GM12878 (cell line): ENCODE measurements around the gene PLEKHF1. TPM values are rescaled to one million over a fixed set of nuclear protein-coding genes. Genes with fewer than 3 reads are reported as not detected.

Source experiments
- ATAC-seq: fragments of 200-7000 bp; cut with Tn5 transposase; 3 replicates; pipeline ENCODE4 v1.9.1; 2020; ENCODE audit warnings: mild to moderate bottlenecking, moderate library complexity
- BruUV-seq: library from RNA; stranded (reverse); fragments of 400-500 nt; replicated peaks from 2 replicates; lab custom pipeline; 2021; lab: Mats Ljungman, UMichigan
- CTCF ChIA-PET: fragments of 300-600 bp; sonication (Branson Sonifier 250); formaldehyde crosslinking; extraction: SDS; loops from one replicate; lab custom pipeline; 2021; ENCODE audit warnings: inconsistent platforms; lab: Yijun Ruan, JAX
- POLR2A ChIA-PET: fragments of 350-600 bp; formaldehyde crosslinking; extraction: SDS; loops from one replicate; lab custom pipeline; 2021; ENCODE audit warnings: inconsistent platforms; lab: Charles Lee
- RAD21 ChIA-PET: fragments of 300-600 bp; sonication (Branson Sonifier 250); formaldehyde crosslinking; loops from one replicate; lab custom pipeline; 2023; ENCODE audit warnings: antibody characterized with exemption; ENCODE audit not compliant: unreplicated experiment; lab: Charles Lee
- SMC1A ChIA-PET: fragments of 300-600 bp; sonication (Branson Sonifier 250); formaldehyde crosslinking; loops from one replicate; lab custom pipeline; 2023; ENCODE audit not compliant: unreplicated experiment, uncharacterized antibody; lab: Charles Lee
- DNase-seq: peaks from one replicate; pipeline ENCODE4 v3.0.0-alpha.2; 2011; ENCODE audit warnings: low read depth, low spot score
- FAIRE-seq: peaks from 3 replicates; lab custom pipeline; 2011; peaks lifted over from hg19 to GRCh38; lab: Jason Lieb, UNC
- H2AFZ ChIP-seq: 2 replicates; pipeline ENCODE4 v1.6.0; 2011; ENCODE audit warnings: low read depth, low read length, control low read depth; ENCODE audit not compliant: control insufficient read depth
- H3K27ac ChIP-seq: 2 replicates; pipeline ENCODE4 v1.5.1; 2011; ENCODE audit warnings: control low read depth; ENCODE audit not compliant: control insufficient read depth, insufficient read depth
- H3K27me3 ChIP-seq, 2 experiments: replicated peaks in 1 of 2; 2 replicates each; pipeline versions ENCODE4 v1.6.0 to v1.6.1; 2011; ENCODE audit warnings: low read length in 1 of 2; ENCODE audit not compliant: control insufficient read depth in 2 of 2, insufficient read depth in 2 of 2
- H3K36me3 ChIP-seq, 2 experiments: 2 replicates each; pipeline ENCODE4 v1.5.1; 2011; ENCODE audit warnings: low read length in 1 of 2; ENCODE audit not compliant: control insufficient read depth in 2 of 2, insufficient read depth in 2 of 2
- H3K4me1 ChIP-seq: 2 replicates; pipeline ENCODE4 v1.6.1; 2011; ENCODE audit warnings: mild to moderate bottlenecking, low read length, moderate library complexity, mixed read lengths; ENCODE audit not compliant: control insufficient read depth, insufficient read depth
- H3K4me2 ChIP-seq: 2 replicates; pipeline ENCODE4 v1.6.0; 2011; ENCODE audit warnings: control low read depth; ENCODE audit not compliant: control insufficient read depth, insufficient read depth
- H3K4me3 ChIP-seq: fragments of 200-600 bp; sonication (generic); 2 replicates; pipeline ENCODE4 v1.5.1; 2016
- H3K79me2 ChIP-seq: 2 replicates; pipeline ENCODE4 v1.6.0; 2011; ENCODE audit warnings: low read length; ENCODE audit not compliant: control insufficient read depth, insufficient read depth
- H3K9ac ChIP-seq: 2 replicates; pipeline ENCODE4 v1.8.0; 2011; ENCODE audit warnings: low read length, control low read depth, mixed read lengths; ENCODE audit not compliant: control insufficient read depth, insufficient read depth
- H3K9me3 ChIP-seq: replicated peaks from 3 replicates; pipeline ENCODE4 v1.5.1; 2011; ENCODE audit warnings: mild to moderate bottlenecking, low read length; ENCODE audit not compliant: control insufficient read depth, insufficient read depth
- H4K20me1 ChIP-seq: 2 replicates; pipeline ENCODE4 v1.6.0; 2011; ENCODE audit not compliant: control insufficient read depth, insufficient read depth
- ESRRA ChIP-seq: IDR thresholded peaks from 2 replicates; pipeline ENCODE4 v1.6.1; 2012; ENCODE audit warnings: mild to moderate bottlenecking, low read length, improper control_type of control experiment
- FOXK2 ChIP-seq: fragments of 450-650 bp; IDR thresholded peaks from 2 replicates; pipeline ENCODE4 v1.6.1; 2017; ENCODE audit warnings: mild to moderate bottlenecking, moderate library complexity
- IRF4 ChIP-seq: IDR thresholded peaks from 2 replicates; pipeline ENCODE4 v1.6.1; 2011; ENCODE audit warnings: low read depth, low read length
- IRF5 ChIP-seq: fragments of 450-650 bp; IDR thresholded peaks from 2 replicates; pipeline ENCODE4 v1.6.1; 2017; ENCODE audit warnings: borderline replicate concordance
- JUNB ChIP-seq: IDR thresholded peaks from 2 replicates; pipeline ENCODE4 v1.6.1; 2016; ENCODE audit warnings: antibody characterized with exemption, mild to moderate bottlenecking
- MYC ChIP-seq: IDR thresholded peaks from 2 replicates; pipeline ENCODE4 v1.6.1; 2011; ENCODE audit warnings: mild to moderate bottlenecking, low read length, moderate library complexity, inconsistent platforms; ENCODE audit not compliant: insufficient read depth, insufficient replicate concordance, insufficient read length, severe bottlenecking
- PBX3 ChIP-seq: IDR thresholded peaks from 2 replicates; pipeline ENCODE4 v1.6.1; 2011; ENCODE audit warnings: mild to moderate bottlenecking, low read depth, low read length, moderate library complexity; ENCODE audit not compliant: insufficient replicate concordance
- PML ChIP-seq: IDR thresholded peaks from 2 replicates; pipeline ENCODE4 v1.6.1; 2012; ENCODE audit warnings: low read length, inconsistent platforms
- POLR2AphosphoS2 ChIP-seq: IDR thresholded peaks from 2 replicates; pipeline ENCODE4 v1.6.1; 2011; ENCODE audit warnings: low read depth, mild to moderate bottlenecking, low read length, improper control_type of control experiment, moderate library complexity
- RBBP5 ChIP-seq: fragments of 200-600 bp; sonication (generic); conservative IDR thresholded peaks from 2 replicates; pipeline ENCODE4 v1.6.1; 2016
- SRF ChIP-seq, 2 experiments: IDR thresholded peaks; 2 replicates each; pipeline ENCODE4 v1.6.1; 2011; ENCODE audit warnings: low read depth in 2 of 2, low read length in 2 of 2, mild to moderate bottlenecking in 1 of 2, moderate library complexity in 1 of 2
- YBX1 ChIP-seq: fragments of 450-650 bp; IDR thresholded peaks from 2 replicates; pipeline ENCODE4 v1.6.1; 2016; ENCODE audit warnings: antibody characterized with exemption
- WGBS: methylation state at CpG from one replicate; pipeline ENCODE4 v1.1.6; 2016; ENCODE audit warnings: low lambda C conversion rate; ENCODE audit not compliant: insufficient replicate concordance, insufficient coverage; ENCODE audit errors: missing lambda C conversion rate; 5-methylcytosine and 5-hydroxymethylcytosine counted together
- in situ Hi-C: fragments of 300-500 bp; cut with MboI; formaldehyde crosslinking; loops from 9 replicates; pipeline ENCODE4 v1.14.3; 2018; ENCODE audit warnings: mixed read lengths
- intact Hi-C: fragments of 100-400 bp; cut with micrococcal nuclease; formaldehyde crosslinking; loops from one replicate; pipeline ENCODE4 v1.14.2; 2022; ENCODE audit not compliant: unreplicated experiment
- polyA plus RNA-seq, 11 experiments: library from polyadenylated mRNA; depleted of rRNA in 4 of 11; unstranded in 6 of 11; stranded (reverse) in 5 of 11; fragments of >200 nt; fragmentation: Nextera tagmentation in 4 of 11; fragmentation: Illumina TruSeq in 1 of 11; extraction: Ambion mirVana in 4 of 11; extraction: Trizol in 1 of 11; gene quantifications; 1 replicate in 1 of 11; 2 replicates in 10 of 11; pipeline versions ENCODE4 v1.2.1 to v1.2.3, GENCODE V29; 2011 to 2016; ENCODE audit warnings: inconsistent platforms in 2 of 11, missing spikeins in 2 of 11, low read depth in 1 of 11
- total RNA-seq, 4 experiments: library from RNA; depleted of rRNA in 3 of 4; stranded (reverse); fragments of >200 nt in 3 of 4; fragmentation: Illumina TruSeq in 1 of 4; extraction: Trizol in 1 of 4; gene quantifications; 2 replicates each; pipeline versions ENCODE4 v1.2.1 to v1.2.3, GENCODE V29; 2013 to 2021

PLEKHF1 gene
- total and polyA plus RNA-seq, 10 of the 15 experiments (the other 5 are each of a cell fraction or from before 2014, with no cell fraction given) = 0.10 to 20.3 (median 15.3) TPM

DNA sequence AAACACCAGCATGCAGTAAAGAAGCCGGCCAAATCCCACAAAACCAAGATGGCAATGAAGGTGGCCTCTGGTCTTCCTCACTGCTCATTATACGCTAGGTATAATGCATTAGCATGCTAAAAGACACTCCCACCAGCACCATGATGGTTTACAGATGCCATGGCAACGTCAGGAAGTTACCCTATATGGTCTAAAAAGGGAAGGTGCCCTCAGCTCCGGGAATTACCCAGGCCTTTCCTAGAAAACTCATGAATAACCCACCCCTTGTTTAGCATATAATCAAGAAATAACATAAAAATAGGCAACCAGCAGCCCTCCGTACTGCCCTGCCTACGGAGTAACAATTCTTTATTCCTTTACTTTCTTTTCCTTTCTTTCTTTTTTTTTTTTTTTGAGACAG is 21.1 kb upstream of the PLEKHF1 start:
- ChIA-PET RAD21 (no interaction called here), CTCF (no interaction called here), POLR2A (interaction anchor here (0.7 kb wide), 1 partner anchor 38 kb away, joined by 3 read pairs; no protein-coding TSS in a partner anchor), SMC1A (no interaction called here)
- DNase-seq (no peak), ATAC-seq (no peak), FAIRE-seq (no peak)
- no peaks in the 10 kb centered on the region for H3K9me3 ChIP-seq
- no peak overlapping the region for H3K9ac ChIP-seq
- H3K27ac ChIP-seq = no peak overlapping the region
- BruUV-seq = no TSS peak
- no peaks in the 10 kb centered on the region for H3K27me3 ChIP-seq
- peaks cover 4% of the 10 kb centered on the region; the same call in 1 of the 2 replicates for H3K4me1 ChIP-seq
- H2AFZ ChIP-seq = no peak overlapping the region
- in situ Hi-C loops = no loop called here
- no peak overlapping the region for H3K4me2 ChIP-seq
- no peaks in the 10 kb centered on the region for H3K36me3 ChIP-seq
- no peaks in the 10 kb centered on the region for H4K20me1 ChIP-seq
- whole genome bisulfite sequencing = 31% methylated on average over 6 of the region's 6 CpGs
- no peak overlapping the region for H3K4me3 ChIP-seq
- H3K79me2 ChIP-seq = no peaks in the 10 kb centered on the region
- TF ChIP-seq IRF4 (no peak), SRF (IDR thresholded peaks at IDR 0.05; ENCODE audit: low read depth in 2 of 2, low read length in 2 of 2) (0 out of 4 replicates have a peak, but pooled peaks of 1 of the 2 experiments have one; percentile 39)
- intact Hi-C loops = no loop called here

GRCh38 chr19:29645491-29645867 is 19.8 kb upstream of the PLEKHF1 start:
- Histone ChIP-seq H3K4me3 (no peak overlapping the region), H3K79me2 (no peaks in the 10 kb centered on the region), H3K36me3 (no peaks in the 10 kb centered on the region)
- CTCF ChIA-PET = interaction anchor here (0.5 kb wide), 1 partner anchor 45 kb away, joined by 3 read pairs; no protein-coding TSS in a partner anchor
- no peak for ATAC-seq
- WGBS = 71% methylated on average over 5 of the region's 5 CpGs
- no peak for TF ChIP-seq PBX3
- no peak for TF ChIP-seq ESRRA
- TF ChIP-seq MYC = no peak
- no peak for TF ChIP-seq YBX1
- no peak for TF ChIP-seq PML
- no peak for TF ChIP-seq JUNB
- TF ChIP-seq POLR2AphosphoS2 = no peak
- no peak for TF ChIP-seq FOXK2
- TF ChIP-seq IRF5 = no peak
- TF ChIP-seq RBBP5 = no peak
- TF ChIP-seq, all 136 proteins: peak for 0
- ChIA-PET POLR2A (interaction anchor here (0.7 kb wide), 1 partner anchor 27 kb away, joined by 3 read pairs; no protein-coding TSS in a partner anchor), RAD21 (no interaction called here), SMC1A (no interaction called here)
- Histone ChIP-seq H3K4me1 (peaks cover 4% of the 10 kb centered on the region; the same call in 1 of the 2 replicates), H3K27me3 (no peaks in the 10 kb centered on the region), H3K27ac (no peak overlapping the region), H3K9me3 (no peaks in the 10 kb centered on the region), H4K20me1 (no peaks in the 10 kb centered on the region), H2AFZ (peak overlapping the region; percentile 61; the same call in 1 of the 2 replicates), H3K4me2 (no peak overlapping the region), H3K9ac (no peak overlapping the region)
- intact Hi-C loops = no loop called here
- no TSS peak for BruUV-seq
- DNase-seq (no peak), FAIRE-seq (no peak)
- in situ Hi-C loops = no loop called here
